HCT116 (cell line): ENCODE data around the gene PLEKHA6. TPM values are rescaled to one million over a fixed set of nuclear protein-coding genes. Genes with fewer than 3 reads are reported as not detected.

Source experiments
- ATAC-seq: fragments of 200-7000 bp; cut with Tn5 transposase; 2 replicates; pipeline ENCODE4 v1.9.1; 2020; ENCODE audit warnings: mild to moderate bottlenecking, moderate library complexity
- BruUV-seq: library from RNA; stranded (reverse); fragments of 400-500 nt; replicated peaks from 2 replicates; lab custom pipeline; 2021; lab: Mats Ljungman, UMichigan
- CTCF ChIA-PET: fragments of 300-600 bp; sonication (Branson Sonifier 250); formaldehyde crosslinking; loops from one replicate; lab custom pipeline; 2021; ENCODE audit warnings: antibody characterized with exemption; lab: Charles Lee
- POLR2A ChIA-PET: fragments of 300-600, 350-600 bp; sonication (Branson Sonifier 250); formaldehyde crosslinking; loops from one replicate; lab custom pipeline; 2021; ENCODE audit warnings: antibody characterized with exemption; lab: Charles Lee
- RAD21 ChIA-PET, 2 experiments: fragments of 300-600 bp; sonication (Branson Sonifier 250); formaldehyde crosslinking; loops; one replicate each; lab custom pipeline; 2023; ENCODE audit warnings: low total read pairs in 2 of 2; ENCODE audit not compliant: uncharacterized antibody in 2 of 2, unreplicated experiment in 2 of 2, low non-redundant PET in 1 of 2; lab: Charles Lee
- DNase-seq: peaks from one replicate; pipeline ENCODE4 v3.0.0-alpha.2; 2010; ENCODE audit warnings: low read depth, low spot score
- H2AFZ ChIP-seq: fragments of 200-600 bp; shearing (Covaris generic), sonication (generic); 2 replicates; pipeline ENCODE4 v1.6.1; 2017; ENCODE audit warnings: low read depth, mixed run types, mixed read lengths, antibody characterized with exemption, low read length; ENCODE audit not compliant: poor library complexity, severe bottlenecking
- H3K27ac ChIP-seq: 2 replicates; pipeline ENCODE4 v1.5.1; 2012; ENCODE audit warnings: low read depth, low read length
- H3K27me3 ChIP-seq: fragments of 200-600 bp; sonication (generic); 2 replicates; pipeline ENCODE4 v1.6.1; 2016; ENCODE audit warnings: mixed run types, low read length, mixed read lengths; ENCODE audit not compliant: insufficient read depth
- H3K36me3 ChIP-seq, 2 experiments: fragments of 200-500 bp in 1 of 2; fragments of 200-600 bp in 1 of 2; sonication (Bioruptor generic) in 1 of 2; sonication (generic) in 1 of 2; 2 replicates each; pipeline versions ENCODE4 v1.5.1 to v1.6.1; 2014 to 2016; ENCODE audit warnings: low read length in 2 of 2, inconsistent platforms in 1 of 2, mixed read lengths in 1 of 2, mixed run types in 1 of 2; ENCODE audit not compliant: insufficient read depth in 2 of 2, control insufficient read depth in 1 of 2
- H3K4me1 ChIP-seq, 2 experiments: fragments of 200-600 bp in 1 of 2; sonication (generic) in 1 of 2; 2 replicates each; pipeline versions ENCODE4 v1.5.1 to v1.6.1; 2012 to 2017; ENCODE audit warnings: low read length in 2 of 2, inconsistent platforms in 1 of 2, mild to moderate bottlenecking in 1 of 2, mixed read lengths in 1 of 2, mixed run types in 1 of 2, moderate library complexity in 1 of 2; ENCODE audit not compliant: insufficient read depth in 2 of 2, control insufficient read depth in 1 of 2
- H3K4me2 ChIP-seq: fragments of 200-600 bp; sonication (generic); 2 replicates; pipeline ENCODE4 v1.6.1; 2017; ENCODE audit warnings: mixed run types, low read length, mixed read lengths
- H3K4me3 ChIP-seq, 2 experiments: fragments of 200-600 bp in 1 of 2; sonication (generic) in 1 of 2; replicated peaks in 1 of 2; 2 replicates each; pipeline ENCODE4 v1.5.1; 2011 to 2016; ENCODE audit warnings: low read length in 2 of 2, control low read depth in 1 of 2, low read depth in 1 of 2, mild to moderate bottlenecking in 1 of 2, mixed read lengths in 1 of 2, mixed run types in 1 of 2
- H3K79me2 ChIP-seq: fragments of 200-600 bp; sonication (generic); 2 replicates; pipeline ENCODE4 v1.6.1; 2017; ENCODE audit warnings: mild to moderate bottlenecking, mixed run types, low read length, moderate library complexity, mixed read lengths; ENCODE audit not compliant: insufficient read depth
- H3K9ac ChIP-seq: fragments of 200-600 bp; sonication (generic); 2 replicates; pipeline ENCODE4 v1.6.1; 2016; ENCODE audit warnings: low read length, mixed read lengths
- H3K9me2 ChIP-seq: fragments of 200-600 bp; sonication (generic), shearing (Covaris generic); 2 replicates; pipeline ENCODE4 v1.6.1; 2017; ENCODE audit warnings: mixed run types, mild to moderate bottlenecking, moderate library complexity; ENCODE audit not compliant: insufficient read depth
- H3K9me3 ChIP-seq, 2 experiments: fragments of 200-500 bp in 1 of 2; fragments of 200-600 bp in 1 of 2; sonication (Bioruptor generic) in 1 of 2; sonication (generic) in 1 of 2; 2 replicates each; pipeline ENCODE4 v1.6.1; 2014 to 2017; ENCODE audit warnings: low read length in 2 of 2, mixed read lengths in 2 of 2, inconsistent platforms in 1 of 2, low read depth in 1 of 2, mild to moderate bottlenecking in 1 of 2, mixed run types in 1 of 2, moderate library complexity in 1 of 2; ENCODE audit not compliant: control insufficient read depth in 1 of 2, insufficient read depth in 1 of 2
- H4K20me1 ChIP-seq: fragments of 200-600 bp; sonication (generic), shearing (Covaris generic); 2 replicates; pipeline ENCODE4 v1.6.1; 2017; ENCODE audit warnings: mixed run types, mild to moderate bottlenecking, moderate library complexity; ENCODE audit not compliant: insufficient read depth
- ATF3 ChIP-seq: IDR thresholded peaks from 2 replicates; pipeline ENCODE4 v1.6.1; 2012
- CBX3 ChIP-seq: IDR thresholded peaks from 2 replicates; pipeline ENCODE4 v1.6.1; 2012; ENCODE audit warnings: low read depth
- CEBPB ChIP-seq: IDR thresholded peaks from 2 replicates; pipeline ENCODE4 v1.6.1; 2012; ENCODE audit warnings: low read depth
- ELF1 ChIP-seq: IDR thresholded peaks from 2 replicates; pipeline ENCODE4 v1.6.1; 2012; ENCODE audit warnings: low read depth, borderline replicate concordance
- EZH2 ChIP-seq: fragments of 200-600 bp; sonication (generic); IDR thresholded peaks from 2 replicates; pipeline ENCODE4 v1.6.1; 2017; ENCODE audit warnings: antibody characterized with exemption, mixed run types
- POLR2A ChIP-seq: IDR thresholded peaks from 2 replicates; pipeline ENCODE4 v1.7.0; 2011; ENCODE audit warnings: borderline replicate concordance; ENCODE audit not compliant: insufficient read depth, insufficient read length; ENCODE audit errors: extremely low read depth
- POLR2AphosphoS5 ChIP-seq: IDR thresholded peaks from 2 replicates; pipeline ENCODE4 v1.6.1; 2011; ENCODE audit warnings: mild to moderate bottlenecking, low read depth, low read length, moderate library complexity
- RAD21 ChIP-seq: IDR thresholded peaks from 2 replicates; pipeline ENCODE4 v1.6.1; 2012; ENCODE audit warnings: low read depth, mild to moderate bottlenecking
- SIN3A ChIP-seq: IDR thresholded peaks from 2 replicates; pipeline ENCODE4 v1.6.1; 2012; ENCODE audit warnings: low read depth
- SP1 ChIP-seq: IDR thresholded peaks from 2 replicates; pipeline ENCODE4 v1.6.1; 2012; ENCODE audit warnings: low read depth
- YY1 ChIP-seq: IDR thresholded peaks from 2 replicates; pipeline ENCODE4 v1.6.1; 2011; ENCODE audit warnings: low read length, low read depth, moderate library complexity, mild to moderate bottlenecking; ENCODE audit not compliant: insufficient replicate concordance; ENCODE audit errors: extremely low read depth
- ZFX ChIP-seq: fragments of 450-650 bp; IDR thresholded peaks from 2 replicates; pipeline ENCODE4 v1.6.1; 2017
- intact Hi-C: fragments of 100-400 bp; cut with micrococcal nuclease; formaldehyde crosslinking; loops from 2 replicates; pipeline ENCODE4 v1.10.0; 2022
- total RNA-seq: library from RNA; stranded (reverse); gene quantifications from one replicate; pipeline ENCODE4 v1.2.1, GENCODE V29; 2021; ENCODE audit not compliant: unreplicated experiment
- TF ChIP-seq, protein P1 (sequence below): IDR thresholded peaks from 2 replicates; pipeline ENCODE4 v1.6.1; 2011; ENCODE audit warnings: mild to moderate bottlenecking, low read length, moderate library complexity; ENCODE audit not compliant: insufficient replicate concordance; ENCODE audit errors: extremely low read depth
- TF ChIP-seq, protein P2 (sequence below): IDR thresholded peaks from 2 replicates; pipeline ENCODE4 v1.6.1; 2012
- TF ChIP-seq, protein P3 (sequence below), 3 experiments: fragments of 200-600 bp in 1 of 3; sonication (generic) in 1 of 3; IDR thresholded peaks in 2 of 3; conservative IDR thresholded peaks in 1 of 3; 2 replicates each; pipeline ENCODE4 v1.5.1; 2012 to 2017; ENCODE audit warnings: low read depth in 2 of 3, low read length in 2 of 3, antibody characterized with exemption in 1 of 3, borderline replicate concordance in 1 of 3, control low read depth in 1 of 3, mild to moderate bottlenecking in 1 of 3, mixed read lengths in 1 of 3, mixed run types in 1 of 3, moderate library complexity in 1 of 3; ENCODE audit not compliant: insufficient read depth in 1 of 3

PLEKHA6 gene
- total RNA-seq, 1 experiment from 2014 or later: 13.1 TPM

GRCh38 chr1:204398197-204399125 lies 38.7 kb upstream of the PLEKHA6 start (continued):
- TF ChIP-seq, protein P1, sequence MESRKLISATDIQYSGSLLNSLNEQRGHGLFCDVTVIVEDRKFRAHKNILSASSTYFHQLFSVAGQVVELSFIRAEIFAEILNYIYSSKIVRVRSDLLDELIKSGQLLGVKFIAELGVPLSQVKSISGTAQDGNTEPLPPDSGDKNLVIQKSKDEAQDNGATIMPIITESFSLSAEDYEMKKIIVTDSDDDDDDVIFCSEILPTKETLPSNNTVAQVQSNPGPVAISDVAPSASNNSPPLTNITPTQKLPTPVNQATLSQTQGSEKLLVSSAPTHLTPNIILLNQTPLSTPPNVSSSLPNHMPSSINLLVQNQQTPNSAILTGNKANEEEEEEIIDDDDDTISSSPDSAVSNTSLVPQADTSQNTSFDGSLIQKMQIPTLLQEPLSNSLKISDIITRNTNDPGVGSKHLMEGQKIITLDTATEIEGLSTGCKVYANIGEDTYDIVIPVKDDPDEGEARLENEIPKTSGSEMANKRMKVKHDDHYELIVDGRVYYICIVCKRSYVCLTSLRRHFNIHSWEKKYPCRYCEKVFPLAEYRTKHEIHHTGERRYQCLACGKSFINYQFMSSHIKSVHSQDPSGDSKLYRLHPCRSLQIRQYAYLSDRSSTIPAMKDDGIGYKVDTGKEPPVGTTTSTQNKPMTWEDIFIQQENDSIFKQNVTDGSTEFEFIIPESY: no peak
- TF ChIP-seq CBX3: peak; percentile 67; the same call in 1 of the 2 replicates
- TF ChIP-seq ELF1: no peak
- TF ChIP-seq, protein P2, sequence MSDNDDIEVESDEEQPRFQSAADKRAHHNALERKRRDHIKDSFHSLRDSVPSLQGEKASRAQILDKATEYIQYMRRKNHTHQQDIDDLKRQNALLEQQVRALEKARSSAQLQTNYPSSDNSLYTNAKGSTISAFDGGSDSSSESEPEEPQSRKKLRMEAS: peak; percentile 39; the same call in 1 of the 2 replicates
- TF ChIP-seq, all 23 proteins: peak for 8

DNA sequence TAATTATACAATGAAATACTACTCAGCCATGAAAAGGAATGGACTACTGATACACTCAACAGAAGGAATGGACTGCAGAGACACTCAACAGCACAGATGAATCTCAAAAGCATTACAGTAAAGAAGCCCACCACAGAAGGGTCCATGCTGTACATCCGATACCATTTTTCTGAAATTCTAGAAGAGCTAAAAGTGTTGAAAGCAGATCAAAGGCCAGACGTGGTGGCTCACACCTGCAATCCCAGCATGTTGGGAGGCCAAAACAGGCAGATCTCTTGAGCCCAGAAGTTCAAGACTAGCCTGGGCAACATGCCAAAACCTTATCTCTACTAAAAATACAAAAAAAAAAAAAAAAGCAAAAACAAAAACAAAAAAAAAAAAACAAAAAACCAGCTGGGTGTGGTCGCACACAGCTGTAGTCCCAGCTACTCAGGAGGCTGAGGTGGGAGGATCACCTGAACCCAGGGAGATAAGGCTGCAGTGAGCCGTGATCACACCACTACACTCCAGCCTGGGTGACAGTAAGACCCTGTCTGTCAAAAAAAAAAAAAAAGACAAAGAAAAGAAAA lies 36.4 kb upstream of the PLEKHA6 start:
- no peak overlapping the region for H2AFZ ChIP-seq
- H3K4me1 ChIP-seq: peaks cover 0 to 6% of the 10 kb centered on the region in 2 experiments; a peak in 2 of 4 replicates
- peaks cover 2 to 8% of the 10 kb centered on the region in 2 experiments; a peak in 2 of 4 replicates for H3K36me3 ChIP-seq
- BruUV-seq: no TSS peak
- no peak overlapping the region for H3K9ac ChIP-seq
- no peaks in the 10 kb centered on the region for H3K9me2 ChIP-seq
- no peak overlapping the region for H3K27ac ChIP-seq
- no peaks in the 10 kb centered on the region for H3K27me3 ChIP-seq
- H4K20me1 ChIP-seq: no peaks in the 10 kb centered on the region
- H3K4me3 ChIP-seq: no peak overlapping the region
- TF ChIP-seq YY1 (no peak), RAD21 (no peak), POLR2A (no peak), POLR2AphosphoS5 (no peak), CEBPB (no peak), SIN3A (no peak), EZH2 (no peak), ATF3 (no peak), ZFX (no peak), SP1 (no peak)
- TF ChIP-seq, protein P2: no peak
- TF ChIP-seq, protein P3, sequence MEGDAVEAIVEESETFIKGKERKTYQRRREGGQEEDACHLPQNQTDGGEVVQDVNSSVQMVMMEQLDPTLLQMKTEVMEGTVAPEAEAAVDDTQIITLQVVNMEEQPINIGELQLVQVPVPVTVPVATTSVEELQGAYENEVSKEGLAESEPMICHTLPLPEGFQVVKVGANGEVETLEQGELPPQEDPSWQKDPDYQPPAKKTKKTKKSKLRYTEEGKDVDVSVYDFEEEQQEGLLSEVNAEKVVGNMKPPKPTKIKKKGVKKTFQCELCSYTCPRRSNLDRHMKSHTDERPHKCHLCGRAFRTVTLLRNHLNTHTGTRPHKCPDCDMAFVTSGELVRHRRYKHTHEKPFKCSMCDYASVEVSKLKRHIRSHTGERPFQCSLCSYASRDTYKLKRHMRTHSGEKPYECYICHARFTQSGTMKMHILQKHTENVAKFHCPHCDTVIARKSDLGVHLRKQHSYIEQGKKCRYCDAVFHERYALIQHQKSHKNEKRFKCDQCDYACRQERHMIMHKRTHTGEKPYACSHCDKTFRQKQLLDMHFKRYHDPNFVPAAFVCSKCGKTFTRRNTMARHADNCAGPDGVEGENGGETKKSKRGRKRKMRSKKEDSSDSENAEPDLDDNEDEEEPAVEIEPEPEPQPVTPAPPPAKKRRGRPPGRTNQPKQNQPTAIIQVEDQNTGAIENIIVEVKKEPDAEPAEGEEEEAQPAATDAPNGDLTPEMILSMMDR (IDR thresholded peaks at IDR 0.05 in 2 of 3, conservative IDR thresholded peaks at IDR 0.05 in 1 of 3; ENCODE audit: borderline replicate concordance in 1 of 3, insufficient read depth in 1 of 3, low read depth in 2 of 3, low read length in 2 of 3): no peak
- TF ChIP-seq, all 23 proteins: peak for 0
- ChIA-PET CTCF (interaction anchor here (0.7 to 2.9 kb wide), 3 partner anchors 233 to 428 kb away, joined by 3 to 31 read pairs (median 3); no protein-coding TSS in a partner anchor), POLR2A (no interaction called here), RAD21 (no interaction called here)
- no peaks in the 10 kb centered on the region for H3K9me3 ChIP-seq
- DNase-seq (no peak), ATAC-seq (no peak)
- no peak overlapping the region for H3K4me2 ChIP-seq
- H3K79me2 ChIP-seq: no peaks in the 10 kb centered on the region
- intact Hi-C loops: loop anchor here (10.0 kb wide), 1 partner anchor 531 kb away; the partner anchor contains the start of gene SNRPE
